IMR-90 (cell line): ENCODE measurements around the gene OVCA2. TPM values are rescaled to one million over a fixed set of nuclear protein-coding genes. Genes with fewer than 3 reads are reported as not detected.
A peak's percentile ranks its signal among the peaks of the same experiment; 100 is the strongest.

ENCODE experiments used
- ATAC-seq: fragments of 200-7000 bp; cut with Tn5 transposase; 2 replicates; pipeline ENCODE4 v1.9.1; 2020; ENCODE audit warnings: low read depth, mild to moderate bottlenecking, moderate library complexity
- BruUV-seq: library from RNA; stranded (reverse); fragments of 400-500 nt; replicated peaks from 2 replicates; lab custom pipeline; 2021; lab: Mats Ljungman, UMichigan
- CTCF ChIA-PET: fragments of 300-600 bp; formaldehyde crosslinking; extraction: SDS; loops from one replicate; lab custom pipeline; 2021; ENCODE audit warnings: antibody characterized with exemption; lab: Yijun Ruan, JAX
- POLR2A ChIA-PET: fragments of 300-600 bp; sonication (Branson Sonifier 250); formaldehyde crosslinking; loops from one replicate; lab custom pipeline; 2022; ENCODE audit warnings: antibody characterized with exemption; ENCODE audit not compliant: unreplicated experiment; lab: Charles Lee
- DNase-seq: peaks from one replicate; pipeline ENCODE4 v3.0.0; 2013
- H2AFZ ChIP-seq: replicated peaks from 2 replicates; pipeline ENCODE3; 2013; ENCODE audit warnings: low read length, mild to moderate bottlenecking; ENCODE audit not compliant: poor library complexity
- H2AK5ac ChIP-seq: 2 replicates; pipeline ENCODE4 v1.6.1; 2013; ENCODE audit warnings: low read depth, low read length, inconsistent platforms
- H2AK9ac ChIP-seq: replicated peaks from 2 replicates; pipeline ENCODE3; 2013; ENCODE audit warnings: mild to moderate bottlenecking, low read depth, low read length, moderate library complexity; ENCODE audit not compliant: poor library complexity
- H2BK120ac ChIP-seq: 2 replicates; pipeline ENCODE4 v1.6.1; 2013; ENCODE audit warnings: low read depth, low read length, inconsistent platforms
- H2BK15ac ChIP-seq: 3 replicates; pipeline ENCODE4 v1.6.1; 2013; ENCODE audit warnings: low read depth, low read length, inconsistent platforms
- H2BK20ac ChIP-seq: 2 replicates; pipeline ENCODE4 v1.6.1; 2013; ENCODE audit warnings: low read depth, mild to moderate bottlenecking, inconsistent platforms, low read length, moderate library complexity
- H2BK5ac ChIP-seq: 2 replicates; pipeline ENCODE4 v1.6.1; 2013; ENCODE audit warnings: mild to moderate bottlenecking, low read depth, low read length, inconsistent platforms; ENCODE audit not compliant: poor library complexity, severe bottlenecking
- H3K14ac ChIP-seq: replicated peaks from 2 replicates; pipeline ENCODE4 v1.6.1; 2013; ENCODE audit warnings: low read depth, low read length, inconsistent platforms
- H3K18ac ChIP-seq: 2 replicates; pipeline ENCODE4 v1.6.1; 2013; ENCODE audit warnings: low read depth, low read length, control low read depth
- H3K23ac ChIP-seq: 2 replicates; pipeline ENCODE4 v1.6.1; 2013; ENCODE audit warnings: low read depth, low read length, inconsistent platforms
- H3K27ac ChIP-seq: 2 replicates; pipeline ENCODE4 v1.5.1; 2013; ENCODE audit warnings: mild to moderate bottlenecking, control low read depth, low read length; ENCODE audit not compliant: insufficient read depth
- H3K27me3 ChIP-seq: 2 replicates; pipeline ENCODE4 v1.6.1; 2013; ENCODE audit warnings: low read length; ENCODE audit not compliant: control insufficient read depth, insufficient read depth
- H3K36me3 ChIP-seq: 2 replicates; pipeline ENCODE4 v1.6.1; 2013; ENCODE audit warnings: low read length, mixed read lengths; ENCODE audit not compliant: control insufficient read depth, insufficient read depth
- H3K4ac ChIP-seq: 2 replicates; pipeline ENCODE4 v1.6.1; 2013; ENCODE audit warnings: low read depth, low read length, inconsistent platforms
- H3K4me1 ChIP-seq: 2 replicates; pipeline ENCODE4 v1.6.1; 2013; ENCODE audit warnings: low read length, mixed read lengths; ENCODE audit not compliant: control insufficient read depth, insufficient read depth
- H3K4me2 ChIP-seq: 2 replicates; pipeline ENCODE4 v1.6.1; 2013; ENCODE audit warnings: low read depth, mild to moderate bottlenecking, control low read depth, low read length, moderate library complexity
- H3K4me3 ChIP-seq: 2 replicates; pipeline ENCODE4 v1.5.1; 2013; ENCODE audit warnings: low read depth, mild to moderate bottlenecking, control low read depth, low read length, moderate library complexity; ENCODE audit not compliant: insufficient read depth
- H3K56ac ChIP-seq: 2 replicates; pipeline ENCODE4 v1.6.1; 2013; ENCODE audit warnings: low read length, inconsistent platforms; ENCODE audit not compliant: insufficient read depth; ENCODE audit errors: extremely low read depth
- H3K79me1 ChIP-seq, 2 experiments: 2 replicates each; pipeline ENCODE4 v1.6.1; 2013; ENCODE audit warnings: low read length in 2 of 2, inconsistent platforms in 1 of 2, low read depth in 1 of 2
- H3K9ac ChIP-seq: 2 replicates; pipeline ENCODE4 v1.6.1; 2013; ENCODE audit warnings: low read depth, low read length, control low read depth
- H3K9me1 ChIP-seq: 2 replicates; pipeline ENCODE4 v1.6.1; 2013; ENCODE audit warnings: low read length, inconsistent platforms; ENCODE audit not compliant: insufficient read depth
- H3K9me3 ChIP-seq: 2 replicates; pipeline ENCODE4 v1.6.1; 2013; ENCODE audit warnings: low read length; ENCODE audit not compliant: control insufficient read depth, insufficient read depth
- H4K20me1 ChIP-seq: 2 replicates; pipeline ENCODE4 v1.6.1; 2013; ENCODE audit warnings: low read length, inconsistent platforms; ENCODE audit not compliant: insufficient read depth
- H4K5ac ChIP-seq: 2 replicates; pipeline ENCODE4 v1.6.1; 2013; ENCODE audit warnings: mild to moderate bottlenecking, low read depth, low read length, control low read depth
- H4K8ac ChIP-seq, 2 experiments: 2 replicates each; pipeline ENCODE4 v1.6.1; 2013; ENCODE audit warnings: low read depth in 2 of 2, low read length in 2 of 2, control low read depth in 1 of 2, inconsistent platforms in 1 of 2
- H4K91ac ChIP-seq: 2 replicates; pipeline ENCODE4 v1.6.1; 2013; ENCODE audit warnings: low read depth, low read length, inconsistent platforms; ENCODE audit not compliant: insufficient read depth
- ELK1 ChIP-seq: fragments of 150-350 bp; IDR thresholded peaks from 2 replicates; pipeline ENCODE4 v1.6.1; 2016; ENCODE audit warnings: low read depth, mild to moderate bottlenecking, low read length, moderate library complexity, borderline replicate concordance
- MXI1 ChIP-seq: IDR thresholded peaks from 2 replicates; pipeline ENCODE4 v1.6.1; 2012; ENCODE audit warnings: low read depth, mild to moderate bottlenecking, low read length, moderate library complexity, borderline replicate concordance
- RFX5 ChIP-seq: IDR thresholded peaks from 2 replicates; pipeline ENCODE4 v1.8.0; 2012; ENCODE audit warnings: low read depth, mild to moderate bottlenecking, low read length, moderate library complexity
- USF2 ChIP-seq: fragments of 150-350 bp; IDR thresholded peaks from 2 replicates; pipeline ENCODE4 v1.6.1; 2017; ENCODE audit warnings: mild to moderate bottlenecking, antibody characterized with exemption, low read length, low read depth
- WGBS, 2 experiments: methylation state at CpG; one replicate each; pipeline versions ENCODE4 v1.1.5 to v1.1.7; 2013; ENCODE audit warnings: missing lambda C conversion rate in 2 of 2; ENCODE audit not compliant: insufficient read length in 1 of 2; ENCODE audit errors: extremely low coverage in 2 of 2; 5-methylcytosine and 5-hydroxymethylcytosine counted together
- dilution Hi-C: fragments of 300-500 bp; cut with HindIII; formaldehyde crosslinking; loops from one replicate; pipeline ENCODE4 v1.14.3; 2018; ENCODE audit warnings: low sequenced_read_pairs; ENCODE audit not compliant: unreplicated experiment
- in situ Hi-C: fragments of 300-500 bp; cut with MboI; formaldehyde crosslinking; loops from 3 replicates; pipeline ENCODE4 v1.14.3; 2019; ENCODE audit warnings: low sequenced_read_pairs, inconsistent platforms, mixed read lengths
- intact Hi-C: fragments of 100-400 bp; cut with micrococcal nuclease; formaldehyde crosslinking; loops from 2 replicates; pipeline ENCODE4 v1.10.0; 2022
- polyA plus RNA-seq, 3 experiments: library from polyadenylated mRNA; depleted of rRNA; stranded (reverse); fragments of >200 nt; gene quantifications; 2 replicates each; pipeline ENCODE4 v1.2.3, GENCODE V29; 2012; ENCODE audit warnings: low replicate concordance in 1 of 3
- total RNA-seq: library from RNA; depleted of rRNA; stranded (reverse); fragments of >200 nt; gene quantifications from 2 replicates; pipeline ENCODE4 v1.2.3, GENCODE V29; 2012

The OVCA2 gene
- total and polyA plus RNA-seq, 2 of the 4 experiments (the other 2 are of a cell fraction) = 38.7 to 46.9 TPM

GRCh38 chr17:2057175-2057759, 15.4 kb downstream of the OVCA2 start (continued):
- TF ChIP-seq RFX5 = no peak

GRCh38 chr17:2057760-2058585, 16.2 kb downstream of the OVCA2 start:
- Histone ChIP-seq H3K79me1 (peaks cover 13 to 52% of the 10 kb centered on the region in 2 experiments), H2AFZ (peak overlapping the region; percentile 77), H3K9me3 (no peaks in the 10 kb centered on the region), H3K36me3 (peaks cover 46% of the 10 kb centered on the region), H2BK120ac (peak overlapping the region; percentile 71), H3K14ac (peak overlapping the region; percentile 53), H4K5ac (peak overlapping the region; percentile 85), H3K23ac (peak overlapping the region; percentile 90), H3K4ac (peak overlapping the region; percentile 81), H2BK20ac (no peak overlapping the region), H3K27ac (peak overlapping the region; percentile 98), H3K4me1 (peaks cover 46% of the 10 kb centered on the region), H4K8ac (peak overlapping the region; percentile 64 to 75), H3K56ac (peak overlapping the region; percentile 43; the same call in 1 of the 2 replicates), H3K9ac (peak overlapping the region; percentile 84), H3K9me1 (0 out of 2 replicates have a peak, but pooled peaks cover 7% of the 10 kb centered on the region), H3K18ac (peak overlapping the region; percentile 53; the same call in 1 of the 2 replicates), H4K20me1 (peaks cover 30% of the 10 kb centered on the region), H2AK5ac (peak overlapping the region; percentile 92), H2BK5ac (peak overlapping the region; percentile 95), H2AK9ac (peak overlapping the region; percentile 68), H3K4me3 (peak overlapping the region; percentile 30), H3K4me2 (peak overlapping the region; percentile 82), H4K91ac (peak overlapping the region; percentile 70; the same call in 1 of the 2 replicates), H2BK15ac (no peak overlapping the region; the same call in 2 of the 3 replicates), H3K27me3 (no peaks in the 10 kb centered on the region)
- in situ Hi-C loops = no loop called here
- DNase-seq = peak; percentile 49
- 38% methylated on average over 76 of the region's 98 CpGs; no CpG with 5 or more reads in 1 of the 2 experiments for WGBS, 2 experiments
- ChIA-PET CTCF (interaction anchor here (0.7 to 6.3 kb wide), 8 partner anchors 10 to 225 kb away, joined by 3 to 57 read pairs (median 4); no protein-coding TSS in a partner anchor), POLR2A (no interaction called here)
- BruUV-seq = no TSS peak
- ATAC-seq = no peak
- intact Hi-C loops = no loop called here
- TF ChIP-seq ELK1 = no peak
- 0 out of 2 replicates have a peak, but pooled peaks have one; percentile 21 for TF ChIP-seq USF2
- 0 out of 2 replicates have a peak, but pooled peaks have one; percentile 27 for TF ChIP-seq MXI1
- dilution Hi-C loops = no loop called here
